MM.1S (cell line): Measurements from ENCODE around the gene CEP164.

Experiments used
- CTCF ChIP-seq: fragments of 300-600 bp; sonication (generic); IDR thresholded peaks from 2 replicates; pipeline ENCODE4 v1.5.1; 2016; ENCODE audit warnings: antibody characterized with exemption, low read length, mixed read lengths
- EZH2 ChIP-seq: fragments of 300-600 bp; sonication (generic); optimal IDR thresholded peaks from 2 replicates; pipeline ENCODE3; 2017; ENCODE audit warnings: low read depth, mild to moderate bottlenecking, antibody characterized with exemption, low read length, mixed read lengths

GRCh38 chr11:117345039-117345438 is 17.4 kb downstream of the CEP164 start:
- TF ChIP-seq CTCF (no peak), EZH2 (no peak)
